ENCODE data around the gene OSBPL5. TPM values are rescaled to one million over a fixed set of nuclear protein-coding genes. Genes with fewer than 3 reads are reported as not detected.
A peak's percentile ranks its signal among the peaks of the same experiment; 100 is the strongest.
"Not testable (repeated sequence)": the region's sequence is repeated elsewhere in the genome, so short reads cannot be mapped to it uniquely, and the experiment has no call there.

Gene OSBPL5
- polyA plus RNA-seq, 3 donors: 3.1 to 30.3 (median 6.8) TPM

- H2AFZ ChIP-seq (ENCODE audit: insufficient read depth, low read depth, low read length, poor library complexity, severe bottlenecking): no peak overlapping the region
- no peak overlapping the region for H3K9ac ChIP-seq (ENCODE audit: insufficient read depth, low read length, poor library complexity, severe bottlenecking)
- no peaks in the 10 kb centered on the region for H3K36me3 ChIP-seq (replicated peaks in 1 of 2; ENCODE audit: control insufficient read depth in 1 of 2, insufficient read depth in 2 of 2, low read length in 2 of 2)
- intact Hi-C loops (cut with micrococcal nuclease): no loop called here
- Mint-ChIP-seq H3K36me3 (no peaks in the 10 kb centered on the region), H3K27ac (no peak overlapping the region), H3K27me3 (ENCODE audit: low read depth in 3 of 3) (peaks cover 15 to 29% (median 21%) of the 10 kb centered on the region in 3 donors), H3K9me3 (peaks cover 0 to 2% (median 0%) of the 10 kb centered on the region in 7 donors), H3K4me3 (peak overlapping the region; percentile 71 to 88), H3K4me1 (peaks cover 29% of the 10 kb centered on the region)
- H3K9me3 ChIP-seq (replicated peaks in 1 of 2; ENCODE audit: control insufficient read depth in 1 of 2, insufficient read depth in 1 of 2, low read length in 2 of 2): no peaks in the 10 kb centered on the region
- no peaks in the 10 kb centered on the region for H4K20me1 ChIP-seq (ENCODE audit: insufficient read depth, low read length)
- 72% methylated on average over 12 of the region's 18 CpGs for WGBS (ENCODE audit: insufficient coverage)
- no peak for DNase-seq
- H3K27ac ChIP-seq (ENCODE audit: low read depth in 1 of 2, low read length in 2 of 2): no peak overlapping the region
- peaks cover 22 to 27% of the 10 kb centered on the region in 2 donors for H3K4me1 ChIP-seq (ENCODE audit: control insufficient read depth in 1 of 2, insufficient read depth in 2 of 2, low read length in 2 of 2)
- no peak for TF ChIP-seq CTCF (IDR thresholded peaks at IDR 0.05)
- H3K4me3 ChIP-seq (replicated peaks in 1 of 3; ENCODE audit: low read depth in 2 of 3, low read length in 3 of 3): peak overlapping the region in 1 of 3 experiments; percentile 56
- H3K79me2 ChIP-seq (ENCODE audit: insufficient read depth, low read length): peaks cover 8% of the 10 kb centered on the region
- peaks cover 0 to 29% of the 10 kb centered on the region in 2 donors for H3K27me3 ChIP-seq (ENCODE audit: control insufficient read depth in 2 of 2, insufficient read depth in 2 of 2, low read length in 2 of 2)
- peak overlapping the region; percentile 76 for H3K4me2 ChIP-seq (replicated peaks; ENCODE audit: extremely low read depth, low read length, poor library complexity, severe bottlenecking)
Observed at GRCh38 chr11:3170044-3170755, 5.1 kb upstream of the OSBPL5 start.

GRCh38 chr11:3169255-3170043 is 4.3 kb upstream of the OSBPL5 start:
- Histone ChIP-seq H3K9me3 (replicated peaks in 1 of 2; ENCODE audit: control insufficient read depth in 1 of 2, insufficient read depth in 1 of 2, low read length in 2 of 2) (no peaks in the 10 kb centered on the region), H3K36me3 (replicated peaks in 1 of 2; ENCODE audit: control insufficient read depth in 1 of 2, insufficient read depth in 2 of 2, low read length in 2 of 2) (no peaks in the 10 kb centered on the region), H3K4me3 (replicated peaks in 1 of 3; ENCODE audit: low read depth in 2 of 3, low read length in 3 of 3) (peak overlapping the region; percentile 16 to 56 (median 37)), H2AFZ (ENCODE audit: insufficient read depth, low read depth, low read length, poor library complexity, severe bottlenecking) (peak overlapping the region; percentile 78), H3K9ac (ENCODE audit: insufficient read depth, low read length, poor library complexity, severe bottlenecking) (peak overlapping the region; percentile 0), H3K27me3 (ENCODE audit: control insufficient read depth in 2 of 2, insufficient read depth in 2 of 2, low read length in 2 of 2) (peaks cover 0 to 29% of the 10 kb centered on the region in 2 donors), H4K20me1 (ENCODE audit: insufficient read depth, low read length) (peaks cover 2% of the 10 kb centered on the region), H3K27ac (ENCODE audit: low read depth in 1 of 2, low read length in 2 of 2) (no peak overlapping the region), H3K4me1 (ENCODE audit: control insufficient read depth in 1 of 2, insufficient read depth in 2 of 2, low read length in 2 of 2) (peaks cover 23 to 28% of the 10 kb centered on the region in 2 donors), H3K79me2 (ENCODE audit: insufficient read depth, low read length) (peaks cover 15% of the 10 kb centered on the region), H3K4me2 (replicated peaks; ENCODE audit: extremely low read depth, low read length, poor library complexity, severe bottlenecking) (peak overlapping the region; percentile 76)
- 3% methylated on average over 28 of the region's 31 CpGs for WGBS (ENCODE audit: insufficient coverage)
- H3K27ac Mint-ChIP-seq: peak overlapping the region in 1 of 7 donors; percentile 79
- H3K36me3 Mint-ChIP-seq: no peaks in the 10 kb centered on the region
- peak in 1 of 3 donors; percentile 29 for DNase-seq
- no peak for TF ChIP-seq CTCF (IDR thresholded peaks at IDR 0.05)
- H3K9me3 Mint-ChIP-seq: peaks cover 0 to 2% (median 0%) of the 10 kb centered on the region in 7 donors
- peaks cover 15 to 29% (median 21%) of the 10 kb centered on the region in 3 donors for H3K27me3 Mint-ChIP-seq (ENCODE audit: low read depth in 3 of 3)
- peak overlapping the region; percentile 71 to 88 for H3K4me3 Mint-ChIP-seq
- intact Hi-C loops (cut with micrococcal nuclease): no loop called here
- H3K4me1 Mint-ChIP-seq: peaks cover 30% of the 10 kb centered on the region

- Histone ChIP-seq H3K79me2 (ENCODE audit: insufficient read depth, low read length) (peaks cover 22% of the 10 kb centered on the region), H3K4me1 (ENCODE audit: control insufficient read depth in 1 of 2, insufficient read depth in 2 of 2, low read length in 2 of 2) (peaks cover 29 to 35% of the 10 kb centered on the region in 2 donors), H3K4me2 (replicated peaks; ENCODE audit: extremely low read depth, low read length, poor library complexity, severe bottlenecking) (peak overlapping the region; percentile 76), H3K4me3 (replicated peaks in 1 of 3; ENCODE audit: low read depth in 2 of 3, low read length in 3 of 3) (peak overlapping the region in 2 of 3 experiments; percentile 37 to 56), H2AFZ (ENCODE audit: insufficient read depth, low read depth, low read length, poor library complexity, severe bottlenecking) (peak overlapping the region; percentile 78), H3K27me3 (ENCODE audit: control insufficient read depth in 2 of 2, insufficient read depth in 2 of 2, low read length in 2 of 2) (peaks cover 0 to 29% of the 10 kb centered on the region in 2 donors)
- H3K9me3 Mint-ChIP-seq; H3K27ac Mint-ChIP-seq; H3K36me3 ChIP-seq (replicated peaks in 1 of 2; ENCODE audit: control insufficient read depth in 1 of 2, insufficient read depth in 2 of 2, low read length in 2 of 2); H3K36me3 Mint-ChIP-seq; H3K9me3 ChIP-seq (replicated peaks in 1 of 2; ENCODE audit: control insufficient read depth in 1 of 2, insufficient read depth in 1 of 2, low read length in 2 of 2); H3K27ac ChIP-seq (ENCODE audit: low read depth in 1 of 2, low read length in 2 of 2); H3K9ac ChIP-seq (ENCODE audit: insufficient read depth, low read length, poor library complexity, severe bottlenecking); intact Hi-C loops (cut with micrococcal nuclease); H4K20me1 ChIP-seq (ENCODE audit: insufficient read depth, low read length); DNase-seq: not testable (repeated sequence)
- Mint-ChIP-seq H3K4me1 (peaks cover 35% of the 10 kb centered on the region), H3K4me3 (peak overlapping the region; percentile 71 to 88), H3K27me3 (ENCODE audit: low read depth in 3 of 3) (peaks cover 15 to 29% (median 21%) of the 10 kb centered on the region in 3 donors)
- WGBS (ENCODE audit: insufficient coverage): 81% methylated on average over 8 of the region's 17 CpGs
Observed at GRCh38 chr11:3168742-3169254, 3.7 kb upstream of the OSBPL5 start.
